Progenitor cell of endocrine pancreas (in vitro differentiated cells): ENCODE results near the gene KRTAP10-1. TPM values are rescaled to one million over a fixed set of nuclear protein-coding genes. Genes with fewer than 3 reads are reported as not detected.

ENCODE experiments used
- DNase-seq: peaks from one replicate; pipeline ENCODE4 v3.0.0; 2021; ENCODE audit warnings: low spot score; ENCODE audit not compliant: unreplicated experiment
- H3K27ac Mint-ChIP-seq: 2 replicates; pipeline ENCODE4 v1.8.0; 2021; ENCODE audit warnings: mild to moderate bottlenecking, moderate library complexity, mixed read lengths
- H3K27me3 Mint-ChIP-seq: 2 replicates; pipeline ENCODE4 v1.8.0; 2021; ENCODE audit warnings: mixed read lengths
- H3K36me3 Mint-ChIP-seq: 2 replicates; pipeline ENCODE4 v1.8.0; 2022; ENCODE audit warnings: mixed read lengths; ENCODE audit not compliant: insufficient read depth
- H3K4me1 Mint-ChIP-seq: 2 replicates; pipeline ENCODE4 v1.8.0; 2021; ENCODE audit warnings: low read depth, mixed read lengths
- H3K4me3 Mint-ChIP-seq: 2 replicates; pipeline ENCODE4 v1.8.0; 2021; ENCODE audit warnings: low read depth, mild to moderate bottlenecking, moderate library complexity, mixed read lengths
- H3K9me3 Mint-ChIP-seq: 2 replicates; pipeline ENCODE4 v1.8.0; 2021; ENCODE audit warnings: low read depth, mixed read lengths
- total RNA-seq: library from RNA; stranded (reverse); gene quantifications from 2 replicates; pipeline ENCODE4 v1.2.1, GENCODE V29; 2021
- TF ChIP-seq, protein P1 (sequence below): fragments of 200-600 bp; sonication (generic); IDR thresholded peaks from one replicate; pipeline ENCODE4 v1.5.0; 2021; ENCODE audit warnings: antibody characterized with exemption, mild to moderate bottlenecking; ENCODE audit not compliant: unreplicated experiment

The KRTAP10-1 gene
- total RNA-seq, 1 donor from 2014 or later, result not detected

DNA sequence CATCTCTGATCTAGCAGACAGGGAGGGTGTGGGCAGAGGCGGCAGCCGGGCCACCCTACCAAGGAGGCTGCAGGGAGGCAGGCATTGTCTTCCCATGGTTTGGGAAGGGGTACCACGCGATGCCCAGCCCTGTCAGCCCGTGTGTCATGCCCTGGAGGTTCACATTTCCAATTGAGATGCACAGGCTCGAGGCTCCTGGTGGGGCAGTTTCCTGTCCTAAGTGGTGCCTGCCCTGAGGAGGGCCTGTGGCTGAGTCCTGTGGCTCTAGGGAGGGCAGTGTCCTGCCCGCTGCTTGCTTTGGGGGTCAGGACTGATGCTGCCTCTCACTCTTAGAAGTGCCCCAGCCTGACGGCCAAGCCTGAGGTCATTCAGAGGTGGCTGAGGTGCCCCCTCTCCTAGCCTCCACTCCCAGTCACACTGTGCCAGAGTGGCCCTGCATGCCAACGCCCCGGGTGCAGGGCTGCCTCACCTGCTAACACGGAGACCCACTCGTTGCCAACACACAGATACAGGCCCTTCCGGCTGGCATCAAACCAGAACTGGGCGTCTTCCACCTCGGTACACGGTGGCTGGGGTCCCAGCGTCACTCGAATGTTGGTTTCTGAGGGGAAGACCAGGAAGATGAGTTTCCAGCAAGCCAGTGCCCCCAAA is 11.9 kb downstream of the KRTAP10-1 start:
- DNase-seq, result no peak
- TF ChIP-seq, protein P1, sequence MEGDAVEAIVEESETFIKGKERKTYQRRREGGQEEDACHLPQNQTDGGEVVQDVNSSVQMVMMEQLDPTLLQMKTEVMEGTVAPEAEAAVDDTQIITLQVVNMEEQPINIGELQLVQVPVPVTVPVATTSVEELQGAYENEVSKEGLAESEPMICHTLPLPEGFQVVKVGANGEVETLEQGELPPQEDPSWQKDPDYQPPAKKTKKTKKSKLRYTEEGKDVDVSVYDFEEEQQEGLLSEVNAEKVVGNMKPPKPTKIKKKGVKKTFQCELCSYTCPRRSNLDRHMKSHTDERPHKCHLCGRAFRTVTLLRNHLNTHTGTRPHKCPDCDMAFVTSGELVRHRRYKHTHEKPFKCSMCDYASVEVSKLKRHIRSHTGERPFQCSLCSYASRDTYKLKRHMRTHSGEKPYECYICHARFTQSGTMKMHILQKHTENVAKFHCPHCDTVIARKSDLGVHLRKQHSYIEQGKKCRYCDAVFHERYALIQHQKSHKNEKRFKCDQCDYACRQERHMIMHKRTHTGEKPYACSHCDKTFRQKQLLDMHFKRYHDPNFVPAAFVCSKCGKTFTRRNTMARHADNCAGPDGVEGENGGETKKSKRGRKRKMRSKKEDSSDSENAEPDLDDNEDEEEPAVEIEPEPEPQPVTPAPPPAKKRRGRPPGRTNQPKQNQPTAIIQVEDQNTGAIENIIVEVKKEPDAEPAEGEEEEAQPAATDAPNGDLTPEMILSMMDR, result no peak
- no peaks in the 10 kb centered on the region for H3K4me1 Mint-ChIP-seq
- H3K4me3 Mint-ChIP-seq, result no peak overlapping the region
- H3K27me3 Mint-ChIP-seq, result peaks cover 4% of the 10 kb centered on the region
- no peak overlapping the region for H3K27ac Mint-ChIP-seq
- no peaks in the 10 kb centered on the region for H3K9me3 Mint-ChIP-seq
- H3K36me3 Mint-ChIP-seq, result no peaks in the 10 kb centered on the region

DNA sequence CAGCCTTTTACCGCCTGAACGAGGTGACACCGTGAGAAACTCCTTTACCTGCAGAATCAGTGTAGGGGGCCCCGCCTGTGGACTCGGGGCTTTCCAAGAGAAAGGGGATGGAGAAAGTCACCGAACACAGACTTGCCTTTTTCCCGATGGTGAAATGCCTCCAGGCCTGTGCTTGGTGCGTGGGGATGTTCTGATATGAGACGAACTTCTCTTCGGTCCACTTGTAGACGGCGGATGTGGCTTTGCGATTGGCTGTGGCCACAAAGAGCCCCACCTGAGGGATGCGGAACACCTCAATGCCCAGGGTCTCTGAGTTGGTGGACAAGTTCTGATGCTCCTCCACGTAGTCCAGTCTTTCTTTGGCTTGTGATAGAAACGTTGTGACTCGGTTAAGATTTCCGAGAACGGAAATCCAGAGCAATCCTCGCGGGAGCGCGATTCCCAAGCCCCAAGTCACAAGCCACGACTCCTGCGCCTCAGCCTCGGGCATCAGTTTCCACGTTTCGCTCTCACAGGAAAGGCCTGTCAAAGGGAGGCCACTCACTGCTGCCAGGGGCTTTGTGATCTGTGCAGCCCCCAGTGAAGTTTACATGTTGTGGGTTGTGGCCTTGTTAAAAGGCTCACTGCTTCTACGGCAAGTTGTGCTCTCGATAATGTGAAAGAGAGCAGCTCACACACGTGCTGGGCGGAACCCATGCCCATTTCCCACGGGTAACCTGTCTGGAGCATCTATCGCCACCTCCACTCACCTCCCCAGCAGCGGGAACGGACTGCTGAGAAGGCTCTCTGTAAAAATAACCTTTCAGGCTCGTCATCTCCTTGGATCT is 12.6 kb downstream of the KRTAP10-1 start:
- no peak for DNase-seq
- TF ChIP-seq, protein P1, result no peak
- H3K36me3 Mint-ChIP-seq, result no peaks in the 10 kb centered on the region
- H3K27me3 Mint-ChIP-seq, result peaks cover 4% of the 10 kb centered on the region
- H3K4me1 Mint-ChIP-seq, result no peaks in the 10 kb centered on the region
- no peak overlapping the region for H3K4me3 Mint-ChIP-seq
- H3K9me3 Mint-ChIP-seq, result no peaks in the 10 kb centered on the region
- H3K27ac Mint-ChIP-seq, result no peak overlapping the region

DNA sequence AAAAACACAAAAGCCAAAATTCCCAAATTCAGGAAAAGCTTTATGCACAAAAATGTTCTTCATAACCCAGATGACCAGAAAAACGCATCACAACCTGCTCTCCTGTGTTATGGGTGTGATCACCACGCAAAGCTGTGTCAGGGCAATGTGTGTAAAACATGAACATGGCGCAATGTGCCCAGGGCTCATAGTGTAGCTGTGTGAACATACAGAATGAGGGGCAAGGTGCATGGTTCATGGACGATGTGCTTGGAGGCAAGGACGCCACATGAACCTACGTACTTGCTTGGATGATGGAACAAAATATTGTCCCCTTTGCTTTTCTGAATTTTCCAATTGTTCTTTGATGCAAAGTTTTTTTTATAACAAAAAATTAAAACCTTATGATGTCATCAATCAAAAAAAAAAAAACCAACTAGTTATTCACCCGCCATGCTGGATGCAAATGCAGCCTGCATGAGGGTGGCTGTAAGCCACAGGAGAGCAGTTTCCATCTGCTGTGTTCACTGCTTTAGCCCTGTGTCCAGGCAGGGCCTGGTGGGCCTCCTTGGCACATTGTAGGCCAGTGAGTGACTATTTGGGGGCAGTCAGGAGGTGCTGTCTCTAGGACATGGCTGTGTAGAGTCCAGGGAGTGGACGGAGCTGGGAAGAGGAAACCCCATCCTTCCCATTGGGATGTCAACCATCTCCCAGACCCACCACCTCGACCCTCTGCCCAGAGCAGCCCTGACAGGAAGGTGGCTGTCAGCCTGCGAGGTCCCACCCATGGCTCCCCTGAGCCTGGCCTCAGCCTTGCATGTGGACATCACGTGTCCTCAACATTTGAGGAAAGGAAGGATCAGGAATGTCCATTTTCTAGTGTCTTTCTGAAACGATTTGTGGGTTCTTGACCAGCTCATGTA is 13.6 kb downstream of the KRTAP10-1 start:
- H3K4me3 Mint-ChIP-seq, result no peak overlapping the region
- H3K9me3 Mint-ChIP-seq, result no peaks in the 10 kb centered on the region
- H3K27ac Mint-ChIP-seq, result no peak overlapping the region
- H3K36me3 Mint-ChIP-seq, result no peaks in the 10 kb centered on the region
- peaks cover 4% of the 10 kb centered on the region for H3K27me3 Mint-ChIP-seq
- H3K4me1 Mint-ChIP-seq, result no peaks in the 10 kb centered on the region
- TF ChIP-seq, protein P1, result no peak
- no peak for DNase-seq

DNA sequence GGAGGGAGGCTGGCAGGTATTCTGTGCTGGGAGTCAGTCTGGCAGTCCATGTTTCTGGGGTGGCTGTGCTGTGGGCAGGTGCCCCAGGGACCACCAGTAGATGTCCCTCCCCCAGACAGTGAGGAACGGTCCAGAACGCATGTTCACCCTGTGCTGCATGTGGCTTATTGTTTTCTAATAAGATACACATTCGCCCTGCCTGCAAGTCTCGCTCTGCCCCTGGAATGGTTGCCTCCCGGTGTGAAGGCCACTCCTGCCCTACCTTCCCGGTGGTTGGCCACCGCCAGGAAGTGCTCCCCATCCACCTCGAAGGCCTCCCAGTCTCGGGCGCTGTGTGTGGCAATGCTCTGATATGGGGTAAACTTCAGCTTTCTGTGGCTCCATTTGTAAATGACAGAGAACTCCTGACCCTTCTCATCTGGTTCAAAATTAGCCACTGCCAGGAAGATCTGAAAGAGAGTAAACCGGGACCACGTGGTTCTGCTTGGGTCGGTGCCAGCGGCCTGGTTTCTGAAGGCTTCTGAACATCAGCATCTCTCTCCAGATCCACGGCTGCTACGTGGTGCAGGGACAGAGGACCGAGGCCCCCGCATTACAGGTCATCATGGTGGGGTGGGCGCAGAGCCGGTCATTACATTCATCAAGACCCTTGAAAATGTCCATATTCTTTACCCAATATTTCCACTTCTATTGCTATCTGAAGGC is 14.5 kb downstream of the KRTAP10-1 start:
- H3K9me3 Mint-ChIP-seq, result no peaks in the 10 kb centered on the region
- H3K4me3 Mint-ChIP-seq, result no peak overlapping the region
- H3K4me1 Mint-ChIP-seq, result no peaks in the 10 kb centered on the region
- TF ChIP-seq, protein P1, result no peak
- H3K36me3 Mint-ChIP-seq, result no peaks in the 10 kb centered on the region
- H3K27ac Mint-ChIP-seq, result no peak overlapping the region
- H3K27me3 Mint-ChIP-seq, result peaks cover 6% of the 10 kb centered on the region
- DNase-seq, result no peak
